RKO (cell line): Measurements from ENCODE around the gene LYPD6.

Experiments
- DNase-seq: peaks from one replicate; pipeline ENCODE4 v3.0.0-alpha.2; 2016; ENCODE audit warnings: low spot score

The LYPD6 gene

DNA sequence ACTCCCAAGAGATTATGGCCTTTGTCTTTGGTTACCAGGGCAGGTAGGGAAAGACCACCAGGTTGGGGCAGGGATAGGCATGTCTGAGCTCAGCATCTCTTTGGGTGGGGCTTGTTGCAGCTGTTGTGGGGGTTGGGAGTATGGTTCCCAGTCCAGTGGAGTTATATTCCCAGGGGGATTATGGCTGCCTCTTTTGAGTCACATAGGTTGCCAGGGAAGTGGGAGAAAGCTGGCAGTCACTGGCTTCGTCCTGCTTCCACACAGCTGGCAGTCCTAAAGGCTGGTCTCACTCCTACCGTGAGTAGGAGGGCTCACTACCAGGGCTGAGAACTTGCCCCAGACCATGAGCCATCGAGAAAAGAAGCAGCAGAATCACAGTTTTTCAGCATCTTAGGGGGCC lies 79.1 kb downstream of the LYPD6 start:
- no peak for DNase-seq

GRCh38 chr2:149410701-149411484 lies 80.5 kb downstream of the LYPD6 start:
- no peak for DNase-seq

DNA sequence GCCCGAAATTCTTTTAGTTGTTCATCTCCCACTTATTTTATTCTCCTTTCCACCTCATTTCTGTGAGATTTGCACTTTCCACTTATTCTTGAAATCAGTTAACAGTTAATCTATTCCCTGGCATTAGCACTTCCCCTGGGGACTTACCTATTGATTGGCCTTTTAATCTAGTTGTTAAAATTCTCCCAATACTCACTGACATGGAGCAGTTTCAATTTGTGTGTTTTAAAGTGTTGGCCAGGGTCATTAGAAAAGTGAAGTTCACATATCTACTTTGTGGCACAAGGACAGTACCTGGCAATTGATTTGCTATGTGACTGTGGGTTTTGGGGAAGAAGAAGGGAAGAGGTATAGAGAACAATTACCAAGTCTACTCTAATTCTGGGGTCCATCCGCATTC lies 83.1 kb downstream of the LYPD6 start:
- DNase-seq = no peak

GRCh38 chr2:149415086-149415485 lies 84.7 kb downstream of the LYPD6 start:
- DNase-seq = no peak

- no peak for DNase-seq
These were observed 87.7 kb downstream of the LYPD6 start for GRCh38 chr2:149418065-149418464.

GRCh38 chr2:149420053-149420963 lies 89.9 kb downstream of the LYPD6 start:
- DNase-seq = no peak

- DNase-seq = no peak
These were observed 91.4 kb downstream of the LYPD6 start for GRCh38 chr2:149421791-149422190.

DNA sequence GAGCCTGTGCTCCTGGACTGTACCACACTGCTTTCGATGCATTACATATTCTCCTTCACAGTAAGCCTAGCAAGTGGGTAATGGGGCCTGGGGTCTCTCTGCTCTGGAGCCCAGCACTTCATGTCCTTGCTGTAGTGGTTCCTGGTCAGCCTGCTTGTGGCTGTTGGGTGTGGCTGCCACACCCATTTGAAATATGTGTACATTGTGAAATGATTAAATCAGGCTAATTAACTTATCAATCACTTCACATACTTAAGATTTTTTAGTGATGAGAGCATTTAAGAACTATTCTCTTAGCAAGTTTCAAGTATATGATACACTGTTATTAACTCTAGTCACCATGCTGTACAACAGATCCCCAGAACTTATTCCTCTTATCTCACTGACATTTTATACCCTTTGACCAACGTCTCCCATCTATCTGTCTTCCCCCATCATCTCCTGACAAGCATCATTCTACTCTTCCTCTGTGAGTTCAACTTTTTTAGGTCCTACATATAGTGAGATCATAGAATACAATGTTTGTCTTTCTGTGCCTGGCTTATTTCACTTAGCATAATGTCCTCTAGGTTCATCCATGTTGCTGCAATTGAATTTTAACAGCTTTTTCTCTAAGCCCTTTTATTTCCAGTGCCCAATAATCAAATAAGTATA lies 92.1 kb downstream of the LYPD6 start:
- peak; percentile 9 for DNase-seq

DNA sequence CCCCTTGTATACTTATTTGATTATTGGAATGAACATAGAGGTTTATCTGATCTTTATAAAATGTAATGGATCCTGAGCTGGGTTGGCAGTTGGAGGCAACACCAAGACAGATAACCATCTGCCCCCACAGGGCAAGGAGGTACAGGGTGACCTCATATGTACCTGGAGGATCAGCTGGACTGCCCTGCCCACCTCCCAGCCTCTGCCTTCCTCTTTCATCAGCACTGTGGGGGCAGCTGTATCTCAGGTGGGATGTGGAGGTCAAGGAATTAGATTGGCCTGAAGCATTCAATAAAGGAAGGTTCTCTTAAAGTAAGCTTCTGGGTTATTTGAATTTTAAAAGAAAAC lies 92.6 kb downstream of the LYPD6 start:
- DNase-seq = no peak

- DNase-seq = no peak
These were observed 93.2 kb downstream of the LYPD6 start for GRCh38 chr2:149423630-149424029.

DNA sequence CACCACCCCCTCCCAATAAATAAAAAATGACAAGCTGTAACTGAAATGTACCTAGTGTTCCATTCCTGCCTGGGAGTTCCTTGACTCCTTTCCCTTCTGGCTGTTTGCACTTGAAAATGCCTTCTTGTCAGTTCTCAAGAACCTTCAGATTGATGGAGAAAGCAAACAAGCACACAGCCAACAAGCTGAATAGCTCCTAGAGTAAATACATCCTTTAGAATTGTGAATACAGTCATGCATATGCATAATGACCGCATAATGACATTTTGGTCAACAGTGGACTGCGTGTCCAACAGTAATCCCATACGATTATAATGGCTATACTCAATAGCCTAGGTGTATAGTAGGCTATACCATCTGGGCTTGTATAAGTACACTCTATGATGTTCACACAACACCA lies 97.0 kb downstream of the LYPD6 start:
- DNase-seq = no peak

DNA sequence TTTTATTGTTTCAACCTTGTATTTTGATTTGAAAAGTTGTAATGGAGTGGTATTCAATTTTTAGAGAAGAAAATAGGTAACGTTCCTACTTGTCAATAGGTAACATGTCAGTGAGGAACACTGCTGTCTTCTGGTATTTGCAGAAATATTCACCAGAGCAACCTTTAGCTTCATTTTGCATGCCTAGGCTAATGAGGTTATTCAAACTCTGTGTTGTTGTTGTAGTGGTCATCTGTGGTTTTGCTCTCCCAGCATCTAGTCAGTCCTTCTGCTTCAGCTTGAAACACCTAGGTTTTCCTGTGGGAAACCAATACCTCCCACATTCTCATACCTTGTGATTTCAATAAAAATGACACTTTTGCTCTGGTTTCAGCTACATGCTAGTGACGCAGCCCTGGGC lies 98.4 kb downstream of the LYPD6 start:
- DNase-seq = no peak

DNA sequence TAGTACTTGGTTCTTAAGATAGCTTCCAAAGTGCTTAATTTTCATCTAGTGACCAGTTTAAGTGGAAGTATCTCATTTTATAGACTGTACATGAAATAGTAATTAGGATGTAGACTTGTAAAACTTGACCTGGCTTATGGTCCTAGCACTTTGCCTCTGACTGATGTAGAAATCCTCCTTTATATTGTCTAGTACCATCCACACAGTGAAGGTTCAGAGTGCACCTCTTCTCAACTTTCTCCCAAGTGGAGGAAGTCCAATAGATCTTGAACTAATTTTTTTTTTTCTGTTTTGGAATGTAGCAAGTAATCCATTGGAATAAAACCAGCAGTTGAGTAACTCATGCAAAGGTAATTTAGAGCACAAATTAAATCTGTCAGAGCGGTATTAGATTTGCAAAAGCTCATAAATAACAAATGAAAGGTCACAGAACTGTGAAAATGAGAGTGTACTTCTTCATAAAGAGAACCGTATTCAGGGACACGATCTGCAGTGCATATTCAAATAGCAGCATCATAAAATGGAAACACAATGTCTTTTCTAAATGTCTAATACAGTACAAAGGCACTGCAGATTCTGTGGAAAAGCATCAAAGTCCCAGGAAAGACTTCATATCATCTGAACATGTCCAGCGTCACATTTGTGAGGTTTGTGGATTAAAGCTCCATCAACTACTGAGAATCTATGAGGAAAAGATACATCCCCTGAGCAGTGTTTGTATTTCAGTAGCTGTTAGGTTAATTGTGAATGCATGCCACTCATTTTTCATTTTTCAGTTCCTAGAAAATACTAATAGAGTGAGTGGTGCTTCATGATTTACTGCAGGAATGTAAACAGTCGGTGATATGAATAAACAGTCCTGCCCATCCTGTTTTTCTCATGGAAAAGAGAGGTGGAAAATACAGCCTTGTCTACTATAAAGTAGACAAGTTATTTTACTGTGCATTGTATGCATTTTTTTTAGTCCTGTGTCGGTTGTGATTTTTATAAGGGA lies 100.7 kb downstream of the LYPD6 start:
- no peak for DNase-seq

DNA sequence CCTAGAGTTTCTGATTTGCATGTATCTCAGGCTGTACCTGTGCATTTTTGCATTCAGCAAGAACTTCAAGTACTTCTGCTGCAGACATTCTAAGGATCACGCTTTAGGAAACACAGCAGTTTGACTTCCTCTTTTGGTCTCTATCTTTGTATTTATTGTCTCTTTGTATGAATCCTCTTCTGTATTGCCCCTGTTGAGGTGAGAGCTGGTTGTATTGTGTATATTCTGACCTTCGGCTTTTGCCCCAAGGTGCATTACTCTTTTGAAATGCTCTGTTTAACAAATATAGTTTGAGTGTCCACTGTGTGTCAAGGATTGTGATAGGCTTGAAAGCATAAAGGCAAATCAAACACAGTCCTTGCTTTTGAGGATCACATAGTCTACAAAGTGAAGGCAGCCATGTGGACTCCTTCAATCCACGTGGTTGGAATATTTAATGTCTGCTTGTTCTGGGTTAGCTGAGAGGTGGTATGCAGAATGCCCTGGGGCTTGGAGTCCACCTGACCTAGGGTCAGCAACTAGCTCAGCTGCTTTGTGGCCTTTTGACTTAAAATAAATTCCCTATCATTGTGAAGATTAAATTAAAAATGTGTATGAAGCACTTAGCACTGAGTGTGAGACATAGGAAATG lies 108.1 kb downstream of the LYPD6 start:
- no peak for DNase-seq

- no peak for DNase-seq
These were observed 110.9 kb downstream of the LYPD6 start for GRCh38 chr2:149441255-149441654.

- DNase-seq = no peak
These were observed 112.0 kb downstream of the LYPD6 start for GRCh38 chr2:149442346-149442745.

- DNase-seq = no peak
These were observed 112.8 kb downstream of the LYPD6 start for GRCh38 chr2:149443150-149443549.

DNA sequence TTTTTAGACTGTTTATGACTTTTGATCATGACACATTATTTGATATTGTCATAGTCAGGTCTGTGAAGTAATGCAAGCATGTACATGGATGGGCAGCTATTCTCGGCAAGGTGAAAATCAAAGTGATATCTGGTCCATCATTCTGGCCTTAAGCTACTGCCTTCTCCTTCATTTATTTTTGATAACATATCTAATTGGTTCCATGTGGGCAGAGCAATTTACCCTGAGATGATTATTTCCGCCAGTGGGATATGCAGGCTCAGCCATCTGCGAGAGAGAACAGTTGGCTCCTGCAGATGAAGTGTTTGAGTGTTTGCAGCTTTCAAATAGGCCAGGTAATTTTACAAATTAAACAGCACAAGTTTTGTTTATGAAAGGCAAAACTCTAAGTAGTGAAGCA lies 116.4 kb downstream of the LYPD6 start:
- no peak for DNase-seq

DNA sequence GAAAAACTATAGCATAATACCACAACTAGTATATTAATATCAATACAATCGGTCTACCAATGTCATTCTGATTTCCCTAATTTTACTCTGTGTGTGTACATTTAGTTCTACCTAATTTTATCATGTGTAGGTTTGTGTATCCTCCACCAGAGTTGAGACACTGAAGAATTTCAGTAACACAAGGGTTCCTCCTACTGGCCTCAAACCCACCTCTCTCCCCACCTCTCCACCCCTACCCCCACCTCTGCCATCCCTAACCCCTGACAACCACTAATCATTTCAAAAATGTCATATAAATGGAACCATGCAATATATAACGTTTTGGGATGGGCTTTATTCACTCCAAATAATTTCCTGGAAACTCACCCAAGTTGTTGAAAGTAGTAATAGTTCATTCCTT lies 117.9 kb downstream of the LYPD6 start:
- no peak for DNase-seq

DNA sequence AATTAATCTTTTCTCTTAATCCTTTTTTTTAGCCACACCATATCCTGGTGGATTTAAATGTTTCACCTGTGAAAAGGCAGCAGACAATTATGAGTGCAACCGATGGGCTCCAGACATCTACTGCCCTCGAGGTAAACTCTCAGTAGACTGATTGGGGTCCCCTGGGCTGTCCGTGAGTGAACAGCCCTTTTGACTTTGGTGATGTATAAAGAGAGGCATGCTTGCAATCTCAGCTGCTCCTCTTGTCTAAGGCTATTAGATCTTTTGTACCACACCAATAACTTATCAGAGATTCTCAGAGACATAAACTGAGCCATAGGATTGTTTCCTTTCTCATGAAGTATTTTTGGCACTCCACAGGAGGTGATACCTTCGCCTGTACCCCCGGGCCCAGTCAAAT lies 118.6 kb downstream of the LYPD6 start:
- DNase-seq = no peak
